Hepatocyte (in vitro differentiated cells): ENCODE results near the gene DNAH3. TPM values are rescaled to one million over a fixed set of nuclear protein-coding genes. Genes with fewer than 3 reads are reported as not detected.

Experiments
- DNase-seq: peaks from one replicate; pipeline ENCODE4 v3.0.0-alpha.2; 2016; ENCODE audit warnings: low spot score
- H2AFZ ChIP-seq: fragments of 200-600 bp; sonication (generic); 2 replicates; pipeline ENCODE4 v1.6.0; 2016; ENCODE audit warnings: antibody characterized with exemption, mild to moderate bottlenecking
- H3K27ac ChIP-seq: fragments of 200-600 bp; sonication (generic); 2 replicates; pipeline ENCODE4 v1.5.1; 2016; ENCODE audit warnings: mild to moderate bottlenecking
- H3K27me3 ChIP-seq: fragments of 200-600 bp; sonication (generic); 2 replicates; pipeline ENCODE4 v1.6.1; 2016
- H3K36me3 ChIP-seq: fragments of 200-600 bp; sonication (generic); replicated peaks from 2 replicates; pipeline ENCODE4 v1.5.1; 2016; ENCODE audit warnings: low read depth; ENCODE audit not compliant: insufficient read depth
- H3K4me1 ChIP-seq: fragments of 200-600 bp; sonication (generic); 2 replicates; pipeline ENCODE4 v1.5.1; 2016; ENCODE audit warnings: mild to moderate bottlenecking, moderate library complexity; ENCODE audit not compliant: insufficient read depth
- H3K4me2 ChIP-seq: fragments of 200-600 bp; sonication (generic); 2 replicates; pipeline ENCODE4 v1.6.0; 2016
- H3K4me3 ChIP-seq: fragments of 200-600 bp; sonication (generic); 2 replicates; pipeline ENCODE4 v1.5.1; 2016; ENCODE audit warnings: mild to moderate bottlenecking
- H3K79me2 ChIP-seq: fragments of 200-600 bp; sonication (generic); 2 replicates; pipeline ENCODE4 v1.6.0; 2017; ENCODE audit warnings: mild to moderate bottlenecking
- H3K9me2 ChIP-seq: fragments of 200-600 bp; sonication (generic); replicated peaks from 2 replicates; pipeline ENCODE4 v1.6.0; 2017; ENCODE audit warnings: mild to moderate bottlenecking; ENCODE audit not compliant: insufficient read depth
- H3K9me3 ChIP-seq: fragments of 200-600 bp; sonication (generic); 2 replicates; pipeline ENCODE4 v1.5.1; 2016; ENCODE audit warnings: low read depth, mild to moderate bottlenecking
- H4K20me1 ChIP-seq: fragments of 200-600 bp; sonication (generic); 2 replicates; pipeline ENCODE4 v1.6.0; 2016; ENCODE audit warnings: mild to moderate bottlenecking; ENCODE audit not compliant: insufficient read depth, poor library complexity, severe bottlenecking
- EZH2 ChIP-seq: fragments of 200-600 bp; sonication (generic); IDR thresholded peaks from 2 replicates; pipeline ENCODE4 v1.6.1; 2016; ENCODE audit warnings: antibody characterized with exemption, mild to moderate bottlenecking, borderline replicate concordance
- EZH2phosphoT487 ChIP-seq: fragments of 200-600 bp; sonication (generic); IDR thresholded peaks from one replicate; pipeline ENCODE4 v1.6.1; 2018; ENCODE audit warnings: antibody characterized with exemption, mild to moderate bottlenecking, low read depth, moderate library complexity; ENCODE audit not compliant: unreplicated experiment, severe bottlenecking
- WGBS: methylation state at CpG from one replicate; pipeline ENCODE4 v1.1.6; 2016; ENCODE audit warnings: low lambda C conversion rate; ENCODE audit errors: missing lambda C conversion rate; 5-methylcytosine and 5-hydroxymethylcytosine counted together
- polyA plus RNA-seq: library from polyadenylated mRNA; unstranded; fragments of >200 nt; fragmentation: Nextera tagmentation; extraction: Ambion mirVana; gene quantifications from 2 replicates; pipeline ENCODE4 v1.2.1, GENCODE V29; 2016
- total RNA-seq: library from RNA; depleted of rRNA; stranded (reverse); fragments of >200 nt; gene quantifications from 2 replicates; pipeline ENCODE4 v1.2.3, GENCODE V29; 2014
- TF ChIP-seq, protein P1 (sequence below): fragments of 200-600 bp; sonication (generic); IDR thresholded peaks from 2 replicates; pipeline ENCODE4 v1.5.1; 2016; ENCODE audit warnings: antibody characterized with exemption, mild to moderate bottlenecking; ENCODE audit not compliant: poor library complexity

Gene DNAH3
- total and polyA plus RNA-seq, 2 experiments from 2014 or later, result 0.33 to 0.37 TPM

DNA sequence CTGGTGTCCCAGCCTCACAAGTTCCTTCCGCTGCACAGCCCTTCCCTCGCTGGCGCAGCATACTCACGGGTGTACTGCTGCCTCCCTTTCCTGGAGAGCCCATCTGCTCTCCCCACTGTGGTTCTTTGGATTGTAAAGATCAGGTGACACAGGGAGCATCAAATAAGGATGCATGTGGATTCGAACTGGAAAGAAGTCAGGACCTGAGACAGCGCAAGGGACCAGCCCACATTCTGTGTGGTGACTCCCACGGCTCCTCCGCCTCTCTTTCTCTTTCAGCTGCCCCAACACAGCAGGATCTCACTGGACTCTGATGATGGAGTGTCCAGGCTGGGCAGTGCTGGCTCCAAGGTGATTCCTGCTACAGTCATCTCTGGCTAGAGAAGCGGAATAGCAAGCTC lies 15.9 kb upstream of the DNAH3 start:
- Histone ChIP-seq H3K4me2 (no peak overlapping the region), H3K9me2 (no peaks in the 10 kb centered on the region), H2AFZ (no peak overlapping the region), H3K27ac (no peak overlapping the region), H4K20me1 (no peaks in the 10 kb centered on the region), H3K9me3 (no peaks in the 10 kb centered on the region), H3K27me3 (no peaks in the 10 kb centered on the region), H3K36me3 (no peaks in the 10 kb centered on the region), H3K4me1 (peaks cover 5% of the 10 kb centered on the region), H3K4me3 (no peak overlapping the region), H3K79me2 (no peaks in the 10 kb centered on the region)
- DNase-seq, result no peak
- WGBS, result 87% methylated on average over 9 of the region's 9 CpGs
- no peak for TF ChIP-seq EZH2
- no peak for TF ChIP-seq EZH2phosphoT487
- TF ChIP-seq, protein P1, sequence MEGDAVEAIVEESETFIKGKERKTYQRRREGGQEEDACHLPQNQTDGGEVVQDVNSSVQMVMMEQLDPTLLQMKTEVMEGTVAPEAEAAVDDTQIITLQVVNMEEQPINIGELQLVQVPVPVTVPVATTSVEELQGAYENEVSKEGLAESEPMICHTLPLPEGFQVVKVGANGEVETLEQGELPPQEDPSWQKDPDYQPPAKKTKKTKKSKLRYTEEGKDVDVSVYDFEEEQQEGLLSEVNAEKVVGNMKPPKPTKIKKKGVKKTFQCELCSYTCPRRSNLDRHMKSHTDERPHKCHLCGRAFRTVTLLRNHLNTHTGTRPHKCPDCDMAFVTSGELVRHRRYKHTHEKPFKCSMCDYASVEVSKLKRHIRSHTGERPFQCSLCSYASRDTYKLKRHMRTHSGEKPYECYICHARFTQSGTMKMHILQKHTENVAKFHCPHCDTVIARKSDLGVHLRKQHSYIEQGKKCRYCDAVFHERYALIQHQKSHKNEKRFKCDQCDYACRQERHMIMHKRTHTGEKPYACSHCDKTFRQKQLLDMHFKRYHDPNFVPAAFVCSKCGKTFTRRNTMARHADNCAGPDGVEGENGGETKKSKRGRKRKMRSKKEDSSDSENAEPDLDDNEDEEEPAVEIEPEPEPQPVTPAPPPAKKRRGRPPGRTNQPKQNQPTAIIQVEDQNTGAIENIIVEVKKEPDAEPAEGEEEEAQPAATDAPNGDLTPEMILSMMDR, result no peak

DNA sequence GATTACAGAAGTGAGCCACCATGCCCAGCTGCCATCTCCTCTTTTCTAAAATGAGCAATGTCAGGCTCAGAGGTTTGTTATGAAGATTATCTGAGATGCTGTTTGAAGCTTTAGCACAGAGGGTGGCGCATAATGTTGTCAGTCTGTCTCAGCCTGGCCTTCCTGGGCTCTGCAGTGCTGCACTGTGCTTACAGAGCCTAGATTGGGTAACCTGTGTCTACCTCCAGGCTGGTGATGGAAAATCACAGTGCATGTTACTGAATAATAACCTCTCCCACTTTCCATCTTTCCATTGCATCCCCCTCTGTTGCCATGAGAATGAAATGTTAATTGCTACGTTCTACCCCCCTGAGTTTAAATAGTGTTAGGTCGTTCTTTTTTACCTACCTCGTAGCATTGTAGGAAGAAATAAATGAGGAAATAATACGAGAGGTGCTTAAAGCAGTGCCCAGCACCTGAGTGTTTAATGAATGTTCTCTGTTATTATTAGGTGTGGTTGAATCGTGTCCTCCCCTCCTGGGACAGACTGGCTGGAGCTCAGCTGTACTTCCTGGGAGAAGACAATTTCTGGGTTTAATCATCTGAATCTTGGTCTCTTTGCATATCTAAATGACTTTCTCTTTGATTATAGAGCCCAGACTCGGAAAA lies 14.0 kb upstream of the DNAH3 start:
- Histone ChIP-seq H3K9me3 (no peaks in the 10 kb centered on the region), H3K4me2 (no peak overlapping the region), H2AFZ (no peak overlapping the region), H3K4me3 (no peak overlapping the region), H3K79me2 (no peaks in the 10 kb centered on the region), H3K4me1 (peaks cover 5% of the 10 kb centered on the region), H3K27me3 (no peaks in the 10 kb centered on the region), H4K20me1 (no peaks in the 10 kb centered on the region), H3K9me2 (no peaks in the 10 kb centered on the region), H3K27ac (no peak overlapping the region), H3K36me3 (no peaks in the 10 kb centered on the region)
- no peak for DNase-seq
- TF ChIP-seq EZH2phosphoT487 (no peak), EZH2 (no peak)
- TF ChIP-seq, protein P1, result no peak
- 93% methylated on average over 7 of the region's 7 CpGs for WGBS

DNA sequence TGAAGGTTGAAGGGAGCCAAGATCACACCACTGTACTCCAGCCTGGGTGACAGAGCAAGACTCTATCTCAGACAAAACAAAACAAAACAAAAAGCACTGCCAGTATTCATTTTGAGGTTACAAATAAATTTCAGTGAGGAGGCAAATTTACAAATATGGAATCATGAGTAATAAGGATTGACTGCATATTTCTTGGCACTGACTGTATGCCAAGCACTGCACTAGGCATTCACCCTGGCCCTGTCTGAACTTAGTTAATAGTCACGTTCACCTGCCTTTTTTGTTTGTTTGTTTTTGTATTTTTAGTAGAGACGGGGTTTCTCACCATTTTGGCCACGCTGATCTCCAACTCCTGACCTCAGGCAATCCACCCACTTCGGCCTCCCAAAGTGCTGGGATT lies 12.9 kb upstream of the DNAH3 start:
- no peak overlapping the region for H2AFZ ChIP-seq
- peak overlapping the region; percentile 15 for H3K27ac ChIP-seq

More for the DNA sequence above, 12.9 kb upstream of the DNAH3 start:
- Histone ChIP-seq H3K79me2 (no peaks in the 10 kb centered on the region), H3K9me3 (no peaks in the 10 kb centered on the region), H3K4me2 (no peak overlapping the region), H3K27me3 (no peaks in the 10 kb centered on the region), H4K20me1 (no peaks in the 10 kb centered on the region), H3K4me3 (no peak overlapping the region), H3K9me2 (no peaks in the 10 kb centered on the region), H3K4me1 (peaks cover 5% of the 10 kb centered on the region), H3K36me3 (no peaks in the 10 kb centered on the region)
- DNase-seq, result no peak
- TF ChIP-seq EZH2phosphoT487 (no peak), EZH2 (no peak)
- TF ChIP-seq, protein P1, result no peak
- 93% methylated on average over 4 of the region's 4 CpGs for WGBS
